Uterus (tissue), 4 donors: Measurements from ENCODE around the gene RPRD1B. TPM values are rescaled to one million over a fixed set of nuclear protein-coding genes. Genes with fewer than 3 reads are reported as not detected.

ENCODE experiments used
- DNase-seq, 2 donors: peaks; one replicate each; pipeline ENCODE4 v3.0.0-alpha.2; 2019 to 2020
- H3K27ac ChIP-seq, 2 donors: fragments of 200-600 bp; sonication (generic); 1 replicate in 1 of 2; 2 replicates in 1 of 2; pipeline ENCODE4 v1.5.1; 2016 to 2018
- H3K27me3 ChIP-seq, 2 donors: fragments of 200-600 bp; sonication (generic); one replicate each; pipeline ENCODE4 v1.5.1; 2018 to 2019; ENCODE audit warnings: control low read depth in 1 of 2
- H3K36me3 ChIP-seq, 2 donors: fragments of 200-600 bp; sonication (generic); one replicate each; pipeline ENCODE4 v1.5.1; 2019; ENCODE audit warnings: control low read depth in 1 of 2
- H3K4me1 ChIP-seq, 2 donors: fragments of 200-600 bp; sonication (generic); one replicate each; pipeline ENCODE4 v1.5.1; 2018 to 2019; ENCODE audit warnings: control low read depth in 1 of 2
- H3K4me3 ChIP-seq, 2 donors: fragments of 200-600 bp; sonication (generic); 1 replicate in 1 of 2; 2 replicates in 1 of 2; pipeline ENCODE4 v1.5.1; 2018 to 2019; ENCODE audit warnings: mild to moderate bottlenecking in 1 of 2
- H3K9me3 ChIP-seq, 2 donors: fragments of 200-600 bp; sonication (generic); one replicate each; pipeline ENCODE4 v1.5.1; 2019; ENCODE audit warnings: control low read depth in 1 of 2
- POLR2A ChIP-seq, 2 donors: fragments of 450-650 bp; IDR thresholded peaks; one replicate each; pipeline ENCODE4 v1.6.1; 2016; ENCODE audit warnings: antibody characterized with exemption in 2 of 2, mild to moderate bottlenecking in 1 of 2, moderate library complexity in 1 of 2
- intact Hi-C: fragments of 100-400 bp; cut with DNase I; formaldehyde crosslinking; loops from one replicate; pipeline ENCODE4 v1.15.1; 2023; ENCODE audit warnings: low total_unique reads
- total RNA-seq, 4 donors: library from RNA; depleted of rRNA in 3 of 4; stranded (reverse); fragments of >200 nt in 3 of 4; gene quantifications; one replicate each; pipeline versions ENCODE4 v1.1.0 to v1.2.4, GENCODE V29; 2014 to 2023
- TF ChIP-seq, protein P1 (sequence below), 4 experiments: fragments of 200-600 bp in 2 of 4; fragments of 450-650 bp in 2 of 4; sonication (generic) in 2 of 4; IDR thresholded peaks; one replicate each; pipeline ENCODE4 v1.5.1; 2016 to 2019; ENCODE audit warnings: antibody characterized with exemption in 4 of 4, mild to moderate bottlenecking in 2 of 4, moderate library complexity in 1 of 4
- donor health status: DM: yes; HTN: yes; CAD: no.

The RPRD1B gene
- total RNA-seq, 4 donors from 2014 or later, result 7.9 to 71.3 (median 26.1) TPM

DNA sequence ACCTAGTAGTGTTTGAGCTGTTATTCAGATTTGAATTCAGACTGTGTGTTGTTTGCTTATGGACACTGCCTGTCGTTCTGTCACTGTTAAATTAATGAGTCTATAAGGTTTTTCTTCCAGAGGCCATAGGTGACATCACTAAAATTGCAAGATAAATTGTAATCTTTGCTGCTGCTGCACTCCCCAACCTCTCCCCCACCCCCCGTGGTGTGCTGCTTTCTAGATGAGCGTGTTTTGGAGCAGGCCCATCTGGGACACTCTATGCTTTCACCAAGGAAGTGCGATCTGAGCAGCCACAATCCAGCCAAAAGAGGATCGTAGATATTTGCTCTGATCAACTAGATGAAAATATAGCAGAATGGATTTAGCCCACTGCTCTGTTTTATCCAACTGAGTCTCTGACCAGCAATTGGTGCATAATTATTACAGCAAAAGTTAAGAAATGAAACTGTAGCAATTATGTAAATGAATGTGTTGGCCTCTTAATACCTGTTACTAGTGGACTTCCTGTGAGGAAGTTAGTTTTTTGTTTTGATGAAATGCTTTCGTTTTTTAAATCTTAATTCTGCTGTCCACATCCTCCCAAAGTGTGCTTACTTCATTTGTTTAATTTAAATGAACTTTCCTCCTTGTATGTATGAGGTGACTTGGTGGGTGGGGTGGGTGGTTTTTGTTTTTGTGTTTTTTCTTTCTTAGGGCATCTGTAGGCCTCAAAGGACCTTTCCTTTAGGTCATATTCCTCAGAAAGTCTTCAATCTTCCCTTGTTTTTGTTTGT, 58.1 kb downstream of the RPRD1B start:
- H3K27ac ChIP-seq, result peak overlapping the region; percentile 57 to 61
- peak in 1 of 2 donors; percentile 59 for DNase-seq
- H3K4me3 ChIP-seq, result no peak overlapping the region
- no peaks in the 10 kb centered on the region for H3K9me3 ChIP-seq
- no peaks in the 10 kb centered on the region for H3K36me3 ChIP-seq
- peaks cover 0 to 12% of the 10 kb centered on the region in 2 donors for H3K4me1 ChIP-seq
- TF ChIP-seq, protein P1, sequence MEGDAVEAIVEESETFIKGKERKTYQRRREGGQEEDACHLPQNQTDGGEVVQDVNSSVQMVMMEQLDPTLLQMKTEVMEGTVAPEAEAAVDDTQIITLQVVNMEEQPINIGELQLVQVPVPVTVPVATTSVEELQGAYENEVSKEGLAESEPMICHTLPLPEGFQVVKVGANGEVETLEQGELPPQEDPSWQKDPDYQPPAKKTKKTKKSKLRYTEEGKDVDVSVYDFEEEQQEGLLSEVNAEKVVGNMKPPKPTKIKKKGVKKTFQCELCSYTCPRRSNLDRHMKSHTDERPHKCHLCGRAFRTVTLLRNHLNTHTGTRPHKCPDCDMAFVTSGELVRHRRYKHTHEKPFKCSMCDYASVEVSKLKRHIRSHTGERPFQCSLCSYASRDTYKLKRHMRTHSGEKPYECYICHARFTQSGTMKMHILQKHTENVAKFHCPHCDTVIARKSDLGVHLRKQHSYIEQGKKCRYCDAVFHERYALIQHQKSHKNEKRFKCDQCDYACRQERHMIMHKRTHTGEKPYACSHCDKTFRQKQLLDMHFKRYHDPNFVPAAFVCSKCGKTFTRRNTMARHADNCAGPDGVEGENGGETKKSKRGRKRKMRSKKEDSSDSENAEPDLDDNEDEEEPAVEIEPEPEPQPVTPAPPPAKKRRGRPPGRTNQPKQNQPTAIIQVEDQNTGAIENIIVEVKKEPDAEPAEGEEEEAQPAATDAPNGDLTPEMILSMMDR (IDR thresholded peaks at IDR 0.05), result no peak
- no peak for TF ChIP-seq POLR2A (IDR thresholded peaks at IDR 0.05)
- intact Hi-C loops, result no loop called here
- H3K27me3 ChIP-seq, result no peaks in the 10 kb centered on the region

DNA sequence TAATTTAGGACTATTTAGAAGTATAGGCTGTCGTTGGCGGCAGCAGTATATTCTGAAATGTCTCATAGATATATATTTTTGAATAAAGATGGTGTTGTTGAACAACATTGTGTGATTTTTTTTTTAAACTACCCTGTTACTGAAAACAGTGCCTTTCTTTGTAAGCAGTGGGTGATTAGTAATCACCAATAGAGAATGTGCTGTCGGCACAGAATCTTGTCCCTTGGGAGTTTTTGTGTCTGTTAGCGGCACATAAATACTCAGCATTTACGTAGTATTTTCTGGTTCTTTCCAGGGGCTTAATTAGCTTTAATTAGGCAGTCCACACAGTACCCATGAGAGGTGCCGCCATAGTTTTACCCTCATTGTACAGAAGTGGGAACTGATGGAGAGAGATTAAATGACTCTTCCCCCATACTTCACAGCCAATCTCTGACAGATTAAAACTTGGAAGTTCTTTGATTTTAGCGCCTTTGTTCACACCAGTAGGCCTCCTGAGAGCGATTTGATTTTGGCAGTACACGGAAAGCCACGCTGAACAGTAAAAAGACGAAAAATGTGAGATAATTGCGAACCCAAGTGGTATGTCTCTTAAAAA, 58.8 kb downstream of the RPRD1B start:
- Histone ChIP-seq H3K36me3 (no peaks in the 10 kb centered on the region), H3K4me3 (no peak overlapping the region), H3K27ac (peak overlapping the region; percentile 57 to 61), H3K4me1 (peaks cover 0 to 12% of the 10 kb centered on the region in 2 donors), H3K9me3 (no peaks in the 10 kb centered on the region), H3K27me3 (no peaks in the 10 kb centered on the region)
- intact Hi-C loops, result no loop called here
- TF ChIP-seq, protein P1 (IDR thresholded peaks at IDR 0.05), result no peak
- no peak for TF ChIP-seq POLR2A (IDR thresholded peaks at IDR 0.05)
- DNase-seq, result no peak

DNA sequence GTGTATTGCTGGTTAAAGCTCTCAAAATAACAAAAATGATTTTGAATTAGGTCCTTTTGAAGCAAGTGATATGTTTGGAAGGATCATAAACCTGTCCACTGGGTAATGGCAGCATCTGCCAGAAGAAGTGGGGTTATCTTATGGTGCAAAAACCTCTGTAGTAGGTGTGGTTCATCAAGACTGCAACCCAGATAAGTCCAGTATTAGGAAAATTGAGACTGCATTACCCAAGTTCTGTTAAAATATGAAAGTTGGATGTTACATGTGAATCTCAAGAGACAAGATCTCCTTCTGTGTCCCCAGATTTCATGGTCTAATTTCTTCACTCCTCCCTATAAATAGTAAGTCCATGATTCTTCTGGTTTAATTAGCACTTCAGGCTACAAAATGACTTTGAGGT, 59.4 kb downstream of the RPRD1B start:
- Histone ChIP-seq H3K27ac (peak overlapping the region; percentile 57 to 61), H3K4me1 (peaks cover 0 to 12% of the 10 kb centered on the region in 2 donors)

DNA sequence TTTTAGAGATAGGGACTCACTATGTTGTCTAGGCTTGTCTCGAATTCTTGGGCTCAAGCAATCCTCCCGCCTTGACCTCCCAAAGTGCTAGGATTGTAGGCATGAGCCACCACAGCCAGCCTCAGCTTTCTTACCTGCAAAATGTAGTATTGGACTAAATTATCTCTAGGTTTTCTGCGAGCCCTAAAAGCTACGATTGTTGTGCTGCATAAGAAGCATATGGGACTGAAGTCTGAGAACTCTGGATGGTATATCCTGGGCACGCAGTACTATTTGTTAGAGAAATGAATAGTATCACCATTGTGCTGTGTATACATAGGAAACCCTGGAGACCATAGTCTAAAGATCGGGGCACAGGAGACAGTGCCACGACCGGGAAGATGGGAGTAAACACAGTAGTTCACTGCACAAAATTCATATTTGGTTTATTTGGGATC, 60.1 kb downstream of the RPRD1B start:
- TF ChIP-seq, protein P1 (IDR thresholded peaks at IDR 0.05), result no peak
- no peak for TF ChIP-seq POLR2A (IDR thresholded peaks at IDR 0.05)
- H3K36me3 ChIP-seq, result no peaks in the 10 kb centered on the region
- intact Hi-C loops, result no loop called here
- no peak for DNase-seq
- peaks cover 0 to 12% of the 10 kb centered on the region in 2 donors for H3K4me1 ChIP-seq
- no peaks in the 10 kb centered on the region for H3K27me3 ChIP-seq
- no peaks in the 10 kb centered on the region for H3K9me3 ChIP-seq
- no peak overlapping the region for H3K4me3 ChIP-seq
- peak overlapping the region; percentile 57 to 65 for H3K27ac ChIP-seq

More for the DNA sequence above, 59.4 kb downstream of the RPRD1B start:
- DNase-seq, result no peak
- TF ChIP-seq POLR2A (IDR thresholded peaks at IDR 0.05), result no peak
- TF ChIP-seq, protein P1 (IDR thresholded peaks at IDR 0.05), result no peak
- no peak overlapping the region for H3K4me3 ChIP-seq
- intact Hi-C loops, result no loop called here
- H3K27me3 ChIP-seq, result no peaks in the 10 kb centered on the region
- no peaks in the 10 kb centered on the region for H3K9me3 ChIP-seq
- H3K36me3 ChIP-seq, result no peaks in the 10 kb centered on the region

DNA sequence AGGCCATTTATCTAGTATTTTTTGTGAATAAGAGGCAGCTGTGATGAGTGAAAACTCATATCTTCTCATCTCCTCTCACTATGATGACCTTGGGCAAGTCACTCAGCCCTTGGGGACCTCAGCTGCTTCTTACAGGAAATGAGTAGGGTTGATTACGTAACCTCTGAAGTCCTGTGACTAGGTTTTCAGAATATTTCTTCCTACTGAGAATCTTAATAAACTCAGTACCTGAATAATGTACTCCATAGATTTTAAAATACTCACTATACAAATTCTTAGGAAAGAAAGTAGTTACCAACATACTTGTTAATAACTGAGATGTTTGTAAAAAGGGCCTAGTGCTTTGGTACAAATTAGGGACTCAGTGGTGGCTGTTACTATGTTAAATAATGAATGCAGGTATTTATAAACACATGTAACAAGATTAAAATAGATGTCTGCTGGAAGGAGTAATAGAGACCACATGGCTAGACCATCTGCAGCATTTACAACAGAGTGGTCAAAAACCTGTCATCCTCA, 60.9 kb downstream of the RPRD1B start:
- Histone ChIP-seq H3K9me3 (no peaks in the 10 kb centered on the region), H3K4me1 (peaks cover 0 to 12% of the 10 kb centered on the region in 2 donors), H3K36me3 (no peaks in the 10 kb centered on the region), H3K27me3 (no peaks in the 10 kb centered on the region), H3K4me3 (no peak overlapping the region), H3K27ac (peak overlapping the region; percentile 57 to 65)
- no peak for TF ChIP-seq POLR2A (IDR thresholded peaks at IDR 0.05)
- TF ChIP-seq, protein P1 (IDR thresholded peaks at IDR 0.05), result no peak
- intact Hi-C loops, result no loop called here
- DNase-seq, result peak in 1 of 2 donors; percentile 57
